GM19395 (cell line): ENCODE results near the gene SNRPB.
"Not testable (repeated sequence)": the region's sequence is repeated elsewhere in the genome, so short reads cannot be mapped to it uniquely, and the experiment has no call there.

Experiments
- ATAC-seq: cut with Tn5 transposase; IDR thresholded peaks from one replicate; pipeline ENCODE4 v1.9.1; 2021; ENCODE audit warnings: mild to moderate bottlenecking, moderate library complexity; ENCODE audit not compliant: unreplicated experiment

Gene SNRPB

GRCh38 chr20:2470423-2471193 is at the start of gene SNRPB:
SNRPB (minus strand) TSS chr20:2470789; CDS start chr20:2470690, 99 bp downstream.
- ATAC-seq: peak; percentile 99

GRCh38 chr20:2519115-2519809 is 48.7 kb upstream of the SNRPB start:
- no peak for ATAC-seq

GRCh38 chr20:2518558-2518957 is 48.0 kb upstream of the SNRPB start:
- no peak for ATAC-seq

- no peak for ATAC-seq
These were observed 47.5 kb upstream of the SNRPB start for GRCh38 chr20:2518096-2518495.

GRCh38 chr20:2516399-2516798 is 45.8 kb upstream of the SNRPB start:
- ATAC-seq: no peak

GRCh38 chr20:2515203-2515602 is 44.6 kb upstream of the SNRPB start:
- ATAC-seq: no peak

- ATAC-seq: no peak
These were observed 39.2 kb upstream of the SNRPB start for GRCh38 chr20:2509794-2510193.

GRCh38 chr20:2509468-2509781 is 38.8 kb upstream of the SNRPB start:
- ATAC-seq: no peak

GRCh38 chr20:2508631-2509467 is 38.3 kb upstream of the SNRPB start, which contains the start of gene ZNF343:
ZNF343 (minus strand) TSS chr20:2508915; CDS start chr20:2493895, 15,020 bp downstream.
- peak; percentile 95 for ATAC-seq

GRCh38 chr20:2507875-2508630 is 37.5 kb upstream of the SNRPB start:
- peak; percentile 23 for ATAC-seq

- no peak for ATAC-seq
These were observed 36.9 kb upstream of the SNRPB start for GRCh38 chr20:2507464-2507863.

- not testable (repeated sequence) for ATAC-seq
These were observed 35.8 kb upstream of the SNRPB start for GRCh38 chr20:2506426-2506825.

GRCh38 chr20:2504803-2505202 is 34.2 kb upstream of the SNRPB start:
- not testable (repeated sequence) for ATAC-seq

- not testable (repeated sequence) for ATAC-seq
These were observed 32.3 kb upstream of the SNRPB start for GRCh38 chr20:2502808-2503384.

- ATAC-seq: no peak
These were observed 15.1 kb upstream of the SNRPB start for GRCh38 chr20:2485661-2486060.

GRCh38 chr20:2485080-2485479 is 14.5 kb upstream of the SNRPB start:
- no peak for ATAC-seq

GRCh38 chr20:2483504-2483903 is 12.9 kb upstream of the SNRPB start:
- no peak for ATAC-seq

GRCh38 chr20:2480381-2480780 is 9.8 kb upstream of the SNRPB start:
- ATAC-seq: no peak

- no peak for ATAC-seq
These were observed 6.4 kb upstream of the SNRPB start for GRCh38 chr20:2476742-2477615.
